Testis (tissue), 2 donors: ENCODE measurements around the gene ASB2.

ENCODE experiments used
- POLR2A ChIP-seq: fragments of 450-650 bp; IDR thresholded peaks from one replicate; pipeline ENCODE4 v1.6.1; 2017; ENCODE audit warnings: antibody characterized with exemption, mild to moderate bottlenecking, moderate library complexity
- TF ChIP-seq, protein P1 (sequence below), 3 experiments: fragments of 450-650 bp in 2 of 3; fragments of 200-600 bp in 1 of 3; sonication (generic) in 1 of 3; IDR thresholded peaks; one replicate each; pipeline ENCODE4 v1.5.1; 2016 to 2019; ENCODE audit warnings: antibody characterized with exemption in 3 of 3, mild to moderate bottlenecking in 2 of 3, moderate library complexity in 1 of 3

DNA sequence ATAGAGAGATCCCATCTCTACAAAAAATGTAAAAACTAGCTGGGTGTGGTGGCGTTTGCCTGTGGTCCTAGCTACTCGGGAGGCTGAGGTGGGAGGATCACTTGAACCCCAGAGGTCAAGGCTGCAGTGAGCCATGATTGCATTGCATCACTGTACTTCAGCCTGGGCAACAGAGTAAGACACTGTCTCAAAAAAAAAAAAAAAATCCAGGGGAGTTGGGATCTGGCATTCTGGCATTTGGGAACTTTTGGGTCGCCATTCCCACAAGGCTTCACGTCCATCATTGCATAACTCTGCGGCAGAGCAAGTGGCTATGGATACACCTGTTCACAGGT is 83.9 kb downstream of the ASB2 start:
- TF ChIP-seq, protein P1, sequence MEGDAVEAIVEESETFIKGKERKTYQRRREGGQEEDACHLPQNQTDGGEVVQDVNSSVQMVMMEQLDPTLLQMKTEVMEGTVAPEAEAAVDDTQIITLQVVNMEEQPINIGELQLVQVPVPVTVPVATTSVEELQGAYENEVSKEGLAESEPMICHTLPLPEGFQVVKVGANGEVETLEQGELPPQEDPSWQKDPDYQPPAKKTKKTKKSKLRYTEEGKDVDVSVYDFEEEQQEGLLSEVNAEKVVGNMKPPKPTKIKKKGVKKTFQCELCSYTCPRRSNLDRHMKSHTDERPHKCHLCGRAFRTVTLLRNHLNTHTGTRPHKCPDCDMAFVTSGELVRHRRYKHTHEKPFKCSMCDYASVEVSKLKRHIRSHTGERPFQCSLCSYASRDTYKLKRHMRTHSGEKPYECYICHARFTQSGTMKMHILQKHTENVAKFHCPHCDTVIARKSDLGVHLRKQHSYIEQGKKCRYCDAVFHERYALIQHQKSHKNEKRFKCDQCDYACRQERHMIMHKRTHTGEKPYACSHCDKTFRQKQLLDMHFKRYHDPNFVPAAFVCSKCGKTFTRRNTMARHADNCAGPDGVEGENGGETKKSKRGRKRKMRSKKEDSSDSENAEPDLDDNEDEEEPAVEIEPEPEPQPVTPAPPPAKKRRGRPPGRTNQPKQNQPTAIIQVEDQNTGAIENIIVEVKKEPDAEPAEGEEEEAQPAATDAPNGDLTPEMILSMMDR (IDR thresholded peaks at IDR 0.05) = no peak
- no peak for TF ChIP-seq POLR2A
